ENCODE data around the gene PCDH9. TPM values are rescaled to one million over a fixed set of nuclear protein-coding genes. Genes with fewer than 3 reads are reported as not detected.
"Not testable (repeated sequence)": the region's sequence is repeated elsewhere in the genome, so short reads cannot be mapped to it uniquely, and the experiment has no call there.

The PCDH9 gene
- total RNA-seq, 1 donor from 2014 or later, result 5.1 TPM

- Histone ChIP-seq H3K36me3 (no peaks in the 10 kb centered on the region), H3K9me3 (no peaks in the 10 kb centered on the region), H3K4me3 (no peak overlapping the region), H3K27me3 (no peaks in the 10 kb centered on the region), H3K27ac (no peak overlapping the region), H3K4me1 (no peaks in the 10 kb centered on the region)
- ATAC-seq (no peak), DNase-seq (no peak)
- no peak for TF ChIP-seq CTCF (IDR thresholded peaks at IDR 0.05)
- intact Hi-C loops (cut with DNase I), result no loop called here
Measured at GRCh38 chr13:66301482-66301881, 928.7 kb downstream of the PCDH9 start.

- Histone ChIP-seq H3K4me3 (no peak overlapping the region), H3K27ac (no peak overlapping the region), H3K27me3 (no peaks in the 10 kb centered on the region), H3K36me3 (no peaks in the 10 kb centered on the region), H3K9me3 (no peaks in the 10 kb centered on the region), H3K4me1 (no peaks in the 10 kb centered on the region)
- no peak for TF ChIP-seq CTCF (IDR thresholded peaks at IDR 0.05)
- intact Hi-C loops (cut with DNase I), result no loop called here
- no peak for ATAC-seq
- no peak for DNase-seq
Measured at GRCh38 chr13:66301006-66301405, 929.1 kb downstream of the PCDH9 start.

DNA sequence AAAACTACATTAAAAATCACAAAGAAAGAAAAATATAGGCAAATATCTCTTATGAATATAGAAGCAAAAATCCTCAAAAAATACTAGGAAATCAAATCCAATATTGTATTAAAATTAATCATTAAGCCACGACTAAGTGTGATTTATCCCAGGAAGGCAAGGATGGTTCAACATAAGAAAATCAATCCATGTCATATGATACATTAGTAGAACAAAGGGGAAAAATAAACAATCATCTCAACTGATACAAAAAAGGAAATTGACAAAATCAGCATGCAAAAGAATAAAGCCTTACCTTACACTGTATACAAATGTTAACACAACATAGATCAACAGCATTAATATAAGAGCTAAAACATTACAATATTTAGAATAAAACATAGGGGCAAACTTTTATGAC, 933.3 kb downstream of the PCDH9 start:
- DNase-seq (no peak), ATAC-seq (no peak)
- H3K4me3 ChIP-seq, result no peak overlapping the region
- TF ChIP-seq CTCF (IDR thresholded peaks at IDR 0.05), result no peak
- no peaks in the 10 kb centered on the region for H3K9me3 ChIP-seq
- H3K4me1 ChIP-seq, result no peaks in the 10 kb centered on the region
- intact Hi-C loops (cut with DNase I), result no loop called here
- H3K27me3 ChIP-seq, result no peaks in the 10 kb centered on the region
- no peak overlapping the region for H3K27ac ChIP-seq
- H3K36me3 ChIP-seq, result no peaks in the 10 kb centered on the region

DNA sequence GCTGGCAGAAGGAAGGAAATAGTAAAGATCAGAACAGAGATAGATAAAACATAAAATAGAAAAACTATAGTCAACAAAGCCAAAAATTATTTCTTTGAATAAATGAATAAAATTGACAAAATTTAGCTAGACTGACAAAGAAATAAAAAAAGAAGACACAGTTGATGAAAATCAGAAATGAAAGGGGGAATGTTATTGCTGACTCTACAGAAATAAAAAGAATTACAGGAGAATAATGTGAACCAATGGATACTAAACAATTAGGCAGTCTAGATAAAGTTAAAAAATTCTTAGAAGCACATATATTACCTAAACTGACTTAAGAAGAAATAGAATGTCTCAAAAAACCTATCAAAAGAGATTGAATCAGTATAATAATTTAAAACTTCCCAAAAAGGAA, 933.8 kb downstream of the PCDH9 start:
- ATAC-seq (no peak), DNase-seq (no peak)
- no peak overlapping the region for H3K27ac ChIP-seq

GRCh38 chr13:66286806-66287205, 943.3 kb downstream of the PCDH9 start:
- H3K36me3 ChIP-seq; H3K4me3 ChIP-seq; intact Hi-C loops (cut with DNase I); DNase-seq; ATAC-seq; H3K4me1 ChIP-seq; H3K27me3 ChIP-seq; H3K9me3 ChIP-seq; H3K27ac ChIP-seq: not testable (repeated sequence)

More for the DNA sequence above, 933.8 kb downstream of the PCDH9 start:
- TF ChIP-seq CTCF (IDR thresholded peaks at IDR 0.05), result no peak
- Histone ChIP-seq H3K27me3 (no peaks in the 10 kb centered on the region), H3K36me3 (no peaks in the 10 kb centered on the region), H3K4me3 (no peak overlapping the region), H3K4me1 (no peaks in the 10 kb centered on the region), H3K9me3 (no peaks in the 10 kb centered on the region)
- intact Hi-C loops (cut with DNase I), result no loop called here

- intact Hi-C loops (cut with DNase I), result no loop called here
- H3K9me3 ChIP-seq, result no peaks in the 10 kb centered on the region
- DNase-seq, result no peak
- no peak overlapping the region for H3K4me3 ChIP-seq
- H3K4me1 ChIP-seq, result no peaks in the 10 kb centered on the region
- TF ChIP-seq CTCF (IDR thresholded peaks at IDR 0.05), result no peak
- H3K27me3 ChIP-seq, result no peaks in the 10 kb centered on the region
- H3K36me3 ChIP-seq, result no peaks in the 10 kb centered on the region
- no peak for ATAC-seq
- no peak overlapping the region for H3K27ac ChIP-seq
Measured at GRCh38 chr13:66275416-66275815, 954.7 kb downstream of the PCDH9 start.
